WTC11 (cell line): Measurements from ENCODE around the gene CST2. TPM values are rescaled to one million over a fixed set of nuclear protein-coding genes. Genes with fewer than 3 reads are reported as not detected.
"Not testable (repeated sequence)": the region's sequence is repeated elsewhere in the genome, so short reads cannot be mapped to it uniquely, and the experiment has no call there.

Experiments used
- ATAC-seq: fragments of 200-7000 bp; cut with Tn5 transposase; 2 replicates; pipeline ENCODE4 v1.10.0; 2021; ENCODE audit warnings: mild to moderate bottlenecking, moderate library complexity
- CTCF ChIA-PET: fragments of 300-600 bp; sonication (Branson Sonifier 250); formaldehyde crosslinking; loops from one replicate; lab custom pipeline; 2021; ENCODE audit warnings: antibody characterized with exemption; lab: Charles Lee
- POLR2A ChIA-PET: fragments of 350-600 bp; sonication (Branson Sonifier 250); formaldehyde crosslinking; loops from one replicate; lab custom pipeline; 2021; ENCODE audit warnings: antibody characterized with exemption; lab: Charles Lee
- DNase-seq: peaks from one replicate; pipeline ENCODE4 v3.0.0; 2021; ENCODE audit warnings: low spot score
- H3K27ac Mint-ChIP-seq: 2 replicates; pipeline ENCODE4 v1.8.0; 2021; ENCODE audit warnings: mixed read lengths
- H3K27me3 Mint-ChIP-seq: 2 replicates; pipeline ENCODE4 v1.8.0; 2021; ENCODE audit warnings: low read depth, mild to moderate bottlenecking, moderate library complexity, mixed read lengths
- H3K36me3 Mint-ChIP-seq: 2 replicates; pipeline ENCODE4 v1.8.0; 2021; ENCODE audit warnings: mixed read lengths
- H3K4me1 Mint-ChIP-seq: 2 replicates; pipeline ENCODE4 v1.8.0; 2022; ENCODE audit warnings: mixed read lengths
- H3K4me3 Mint-ChIP-seq: 2 replicates; pipeline ENCODE4 v1.8.0; 2021; ENCODE audit warnings: mild to moderate bottlenecking, moderate library complexity, mixed read lengths
- H3K9me3 Mint-ChIP-seq: 2 replicates; pipeline ENCODE4 v1.8.0; 2021; ENCODE audit warnings: mixed read lengths
- AFF4 ChIP-seq: sonication (generic); formaldehyde crosslinking; IDR thresholded peaks from 2 replicates; pipeline ENCODE4 v1.8.1; 2023; ENCODE audit warnings: mild to moderate bottlenecking, missing genetic modification reagents, borderline replicate concordance
- ATF3 ChIP-seq: sonication (generic); formaldehyde crosslinking; conservative IDR thresholded peaks from 2 replicates; pipeline ENCODE4 v1.8.1; 2022; ENCODE audit warnings: mild to moderate bottlenecking, missing genetic modification reagents
- IRF1 ChIP-seq: sonication (generic); formaldehyde crosslinking; IDR thresholded peaks from 2 replicates; pipeline ENCODE4 v1.8.0; 2023; ENCODE audit warnings: missing genetic modification reagents
- KAT7 ChIP-seq: sonication (generic); formaldehyde crosslinking; IDR thresholded peaks from 2 replicates; pipeline ENCODE4 v1.8.1; 2023; ENCODE audit warnings: missing genetic modification reagents, mild to moderate bottlenecking, borderline replicate concordance
- NR2C2 ChIP-seq: sonication (generic); formaldehyde crosslinking; IDR thresholded peaks from 2 replicates; pipeline ENCODE4 v1.8.0; 2022; ENCODE audit warnings: mild to moderate bottlenecking, missing genetic modification reagents
- RELA ChIP-seq: sonication (generic); formaldehyde crosslinking; IDR thresholded peaks from 2 replicates; pipeline ENCODE4 v1.8.1; 2022; ENCODE audit warnings: missing genetic modification reagents, mild to moderate bottlenecking, borderline replicate concordance
- ZNF138 ChIP-seq: sonication (generic); formaldehyde crosslinking; conservative IDR thresholded peaks from 2 replicates; pipeline ENCODE4 v1.8.1; 2022; ENCODE audit warnings: mild to moderate bottlenecking, moderate library complexity, missing genetic modification reagents
- ZNF219 ChIP-seq: sonication (generic); formaldehyde crosslinking; IDR thresholded peaks from 2 replicates; pipeline ENCODE4 v1.8.0; 2023; ENCODE audit warnings: missing genetic modification reagents, mild to moderate bottlenecking, borderline replicate concordance
- ZNF512 ChIP-seq: sonication (generic); formaldehyde crosslinking; IDR thresholded peaks from 2 replicates; pipeline ENCODE4 v1.8.1; 2022; ENCODE audit warnings: missing genetic modification reagents, borderline replicate concordance
- ZNF671 ChIP-seq: fragments of 250-450 bp; sonication (Bioruptor Pico); IDR thresholded peaks from 2 replicates; pipeline ENCODE4 v1.8.0; 2021; ENCODE audit warnings: mild to moderate bottlenecking
- total RNA-seq: library from RNA; stranded (reverse); gene quantifications from 3 replicates; pipeline ENCODE4 v1.2.3, GENCODE V29; 2021

CST2 gene
- total RNA-seq, 1 experiment from 2014 or later: not detected

- ChIA-PET POLR2A (no interaction called here), CTCF (no interaction called here)
- Mint-ChIP-seq H3K4me1 (0 out of 2 replicates have a peak, but pooled peaks cover 4% of the 10 kb centered on the region), H3K27ac (no peak overlapping the region), H3K36me3 (peaks cover 6% of the 10 kb centered on the region), H3K9me3 (peaks cover 17% of the 10 kb centered on the region), H3K4me3 (no peak overlapping the region), H3K27me3 (peaks cover 12% of the 10 kb centered on the region)
- no peak for DNase-seq
- TF ChIP-seq ZNF219 (CRISPR knock-in tag): no peak
- TF ChIP-seq NR2C2 (CRISPR knock-in tag): no peak
- no peak for TF ChIP-seq ATF3
- no peak for TF ChIP-seq ZNF138 (CRISPR knock-in tag)
- no peak for TF ChIP-seq RELA (CRISPR knock-in tag)
- no peak for ATAC-seq
These were observed 6.4 kb upstream of the CST2 start for GRCh38 chr20:23832775-23833513.

- Mint-ChIP-seq H3K9me3 (peaks cover 17% of the 10 kb centered on the region), H3K27me3 (peaks cover 12% of the 10 kb centered on the region)
- POLR2A ChIA-PET, CTCF ChIA-PET, ATAC-seq, DNase-seq, H3K4me1 Mint-ChIP-seq, H3K27ac Mint-ChIP-seq, H3K4me3 Mint-ChIP-seq, H3K36me3 Mint-ChIP-seq: not testable (repeated sequence)
These were observed 5.4 kb upstream of the CST2 start for GRCh38 chr20:23831961-23832360.

GRCh38 chr20:23823621-23824324, 2.8 kb downstream of the CST2 start:
- no peak for DNase-seq
- peaks cover 16% of the 10 kb centered on the region for H3K4me1 Mint-ChIP-seq
- POLR2A ChIA-PET: no interaction called here

More at GRCh38 chr20:23823621-23824324, 2.8 kb downstream of the CST2 start:
- Mint-ChIP-seq H3K36me3 (no peaks in the 10 kb centered on the region), H3K27me3 (no peaks in the 10 kb centered on the region), H3K27ac (no peak overlapping the region), H3K4me3 (no peak overlapping the region), H3K9me3 (peaks cover under 1% of the 10 kb centered on the region; the same call in 1 of the 2 replicates)
- no peak for ATAC-seq
- TF ChIP-seq ZNF671 (CRISPR knock-in tag) (no peak), ZNF512 (CRISPR knock-in tag) (no peak), AFF4 (no peak), IRF1 (CRISPR knock-in tag) (no peak), KAT7 (CRISPR knock-in tag) (no peak)
- CTCF ChIA-PET: interaction anchor here (1.0 to 1.4 kb wide), 2 partner anchors 12 to 155 kb away, joined by 3 to 5 read pairs; no protein-coding TSS in a partner anchor
